Adrenal gland (tissue), 5 donors: Measurements from ENCODE around the gene RPL35.
"Not testable (repeated sequence)": the region's sequence is repeated elsewhere in the genome, so short reads cannot be mapped to it uniquely, and the experiment has no call there.

Source experiments
- CTCF ChIP-seq, 6 experiments: fragments of 450-650 bp in 4 of 6; fragments of 200-600 bp in 2 of 6; sonication (generic) in 1 of 6; IDR thresholded peaks; 1 replicate in 5 of 6; 2 replicates in 1 of 6; pipeline versions ENCODE4 v1.5.1 to v1.8.0; 2016 to 2021; ENCODE audit warnings: antibody characterized with exemption in 6 of 6, mild to moderate bottlenecking in 2 of 6, moderate library complexity in 1 of 6
- POLR2A ChIP-seq, 2 donors: fragments of 450-650 bp; IDR thresholded peaks; one replicate each; pipeline ENCODE4 v1.6.1; 2017; ENCODE audit warnings: antibody characterized with exemption in 2 of 2, mild to moderate bottlenecking in 2 of 2, moderate library complexity in 1 of 2
- donor health status: DM: no; HTN: no; CAD: no.

GRCh38 chr9:124846467-124846866 lies 15.3 kb downstream of the RPL35 start:
- TF ChIP-seq CTCF, POLR2A (IDR thresholded peaks at IDR 0.05): not testable (repeated sequence)
